ENCODE results near the gene GNS.
"Not testable (repeated sequence)": the region's sequence is repeated elsewhere in the genome, so short reads cannot be mapped to it uniquely, and the experiment has no call there.

Gene GNS

DNA sequence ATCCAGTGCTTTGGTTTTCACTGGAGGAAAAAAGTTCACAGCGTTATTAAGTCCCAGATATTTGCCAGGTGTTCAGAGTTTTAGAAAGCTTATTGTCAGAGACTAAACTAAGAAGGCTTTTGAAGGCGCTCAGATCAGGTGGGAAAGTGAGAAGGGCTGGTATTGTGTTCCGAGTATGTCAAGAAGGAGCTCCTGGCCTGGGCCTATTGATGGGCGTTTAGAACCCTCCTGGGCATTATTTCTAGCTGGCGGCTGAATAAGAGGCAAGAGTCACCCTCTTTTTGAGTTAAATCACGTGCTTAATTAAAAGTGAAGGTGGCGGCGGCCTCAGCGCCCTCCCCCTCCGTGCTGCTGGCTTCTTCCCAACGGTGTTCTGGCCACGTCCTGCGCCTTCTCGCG lies 20.9 kb upstream of the GNS start:
- in situ Hi-C loops (cut with MboI; ENCODE audit: low sequenced_read_pairs) = no loop called here

DNA sequence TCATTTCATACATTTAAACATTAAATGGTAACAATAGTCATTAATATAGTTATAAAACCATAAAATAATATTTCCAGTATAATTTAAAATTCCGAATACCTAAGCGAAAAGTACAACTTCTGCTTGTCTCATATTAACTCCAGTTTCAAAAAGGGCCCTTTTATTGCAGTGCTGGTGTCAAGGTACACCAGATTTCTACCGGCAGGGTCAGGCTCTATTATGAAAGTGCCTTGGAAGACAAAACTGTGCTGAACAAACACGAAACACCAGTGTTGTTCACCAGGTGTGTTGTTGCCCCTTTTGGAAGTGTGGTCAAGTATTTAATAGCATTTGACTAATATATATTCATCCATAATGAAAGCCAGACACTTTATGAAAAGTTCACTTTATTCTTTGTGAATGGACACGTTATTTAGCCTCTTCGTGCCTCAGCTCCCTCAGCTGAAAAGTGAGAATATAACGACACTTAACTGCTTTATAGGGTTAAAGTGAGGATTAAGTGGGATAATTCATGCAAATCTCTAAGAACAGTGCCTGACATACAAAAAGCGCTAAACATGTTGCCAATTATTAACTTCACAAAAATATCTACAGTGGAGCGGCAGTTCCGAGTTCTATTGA lies 20.3 kb upstream of the GNS start:
- in situ Hi-C loops (cut with MboI; ENCODE audit: low sequenced_read_pairs) = no loop called here

DNA sequence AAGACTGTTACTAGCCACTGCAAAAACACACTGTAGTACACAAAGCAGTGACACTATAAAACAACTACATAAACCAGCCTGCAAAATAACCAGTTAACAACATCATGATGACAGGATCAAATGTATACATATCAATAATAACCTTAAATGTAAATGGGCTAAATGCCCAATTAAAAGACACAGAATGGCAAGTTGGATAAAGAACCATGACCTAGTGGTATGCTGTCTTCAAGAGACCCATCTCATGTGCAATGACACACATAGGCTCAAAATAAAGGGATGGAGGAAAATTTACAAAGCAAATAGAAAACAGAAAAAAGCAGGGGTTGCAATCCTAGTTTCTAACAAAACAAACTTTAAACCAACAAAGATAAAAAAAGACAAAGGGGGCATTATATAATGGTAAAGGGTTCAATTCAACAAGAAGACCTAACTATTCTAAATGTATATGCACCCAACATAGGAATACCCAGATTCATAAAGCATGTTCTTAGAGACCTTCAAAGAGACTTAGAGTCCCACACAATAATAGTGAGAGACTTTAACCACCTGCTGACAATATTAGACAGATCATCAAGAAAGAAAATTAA lies 16.0 kb upstream of the GNS start:
- in situ Hi-C loops (cut with MboI; ENCODE audit: low sequenced_read_pairs) = not testable (repeated sequence)

DNA sequence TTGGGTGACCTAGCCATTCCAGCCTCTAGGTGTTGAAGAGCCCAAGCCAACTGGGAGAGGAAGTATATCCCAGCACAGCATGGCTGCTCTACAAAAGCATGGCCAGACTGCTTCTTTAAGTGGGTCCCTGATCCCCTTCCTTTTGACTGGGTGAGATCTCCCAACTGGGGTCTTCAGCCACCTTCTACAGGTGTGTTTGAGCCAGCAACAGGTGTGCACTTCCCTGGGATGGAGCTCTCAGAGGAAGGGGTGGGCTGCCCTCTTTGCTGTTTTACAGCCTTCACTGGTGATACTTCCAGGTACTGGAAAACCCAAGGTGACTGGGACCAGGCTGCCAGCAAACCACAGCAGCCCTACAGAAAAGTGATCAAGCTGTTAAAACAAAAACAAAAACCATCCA lies 14.2 kb upstream of the GNS start:
- in situ Hi-C loops (cut with MboI; ENCODE audit: low sequenced_read_pairs) = no loop called here

DNA sequence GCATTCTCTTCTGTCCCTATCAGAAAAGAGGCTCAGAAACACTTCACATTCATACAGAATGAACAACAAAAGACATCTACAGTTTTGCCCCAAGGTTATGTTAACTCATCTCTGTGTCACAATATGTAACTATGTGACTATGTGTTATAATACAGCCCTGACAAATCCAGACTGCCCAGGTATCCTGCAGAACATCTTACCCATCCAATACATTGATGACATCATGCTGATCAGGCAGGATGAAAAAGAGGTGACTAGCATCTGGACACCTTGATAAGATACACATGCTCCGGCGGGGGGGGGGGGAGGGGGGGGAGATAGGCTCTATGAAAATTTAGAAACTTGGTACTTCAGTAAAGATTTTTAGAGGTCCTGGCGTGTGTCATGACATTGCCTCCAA lies 8.3 kb upstream of the GNS start:
- in situ Hi-C loops (cut with MboI; ENCODE audit: low sequenced_read_pairs) = no loop called here

DNA sequence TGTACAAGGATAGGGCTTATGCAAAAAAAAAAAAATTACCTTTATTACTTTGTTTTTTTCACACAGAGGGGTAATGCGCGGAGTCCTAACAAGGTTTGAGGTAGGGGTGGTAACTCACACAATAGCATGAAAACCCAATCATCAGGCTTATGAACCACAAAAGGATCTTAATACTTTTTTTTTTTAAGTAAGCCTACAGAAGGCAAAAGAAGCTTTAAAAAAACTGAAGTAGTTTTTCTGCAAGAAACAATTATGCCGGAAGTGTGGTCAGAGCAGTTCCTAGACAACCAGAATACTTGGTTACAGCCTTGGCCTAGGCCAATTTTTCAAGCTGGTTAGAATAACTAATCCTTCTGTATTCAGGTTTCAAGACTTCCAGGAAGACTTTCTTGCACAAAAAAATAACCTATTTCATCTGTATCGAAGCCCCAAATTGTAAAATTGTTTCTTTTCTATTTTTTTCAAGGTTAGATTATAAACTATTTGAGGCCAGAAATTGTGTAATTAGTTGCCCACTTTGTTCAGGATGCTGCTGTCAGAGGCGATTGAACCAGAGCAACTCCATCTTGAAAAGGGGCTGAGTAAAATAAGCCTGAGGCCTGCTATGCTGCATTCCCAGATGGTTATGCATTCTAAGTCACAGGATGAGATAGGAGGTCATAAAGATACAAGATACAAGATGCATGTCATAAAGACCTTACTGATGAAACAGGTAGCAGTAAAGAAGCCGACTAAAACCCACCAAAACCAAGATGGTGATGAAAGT lies 1.8 kb upstream of the GNS start:
- in situ Hi-C loops (cut with MboI; ENCODE audit: low sequenced_read_pairs) = no loop called here

DNA sequence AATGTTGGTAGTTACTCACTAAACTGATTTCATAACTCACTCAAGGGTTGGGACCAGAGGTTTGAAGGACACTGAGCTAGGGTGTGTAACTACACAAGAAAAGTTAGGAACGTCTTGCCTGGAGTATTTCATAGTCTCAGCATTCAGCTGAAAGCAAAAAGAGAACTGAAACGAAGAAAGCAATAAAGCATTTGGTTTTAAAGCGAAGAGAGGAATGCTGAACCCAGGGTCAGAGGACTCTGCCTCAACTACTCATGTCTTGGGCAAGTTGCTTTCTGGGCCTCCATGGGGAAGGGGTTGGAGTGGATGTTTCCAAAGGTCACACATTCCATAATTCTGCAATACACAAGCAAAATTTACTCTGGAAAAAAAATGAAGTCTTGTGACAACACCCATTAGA lies 1.4 kb downstream of the GNS start:
- in situ Hi-C loops (cut with MboI; ENCODE audit: low sequenced_read_pairs) = no loop called here

DNA sequence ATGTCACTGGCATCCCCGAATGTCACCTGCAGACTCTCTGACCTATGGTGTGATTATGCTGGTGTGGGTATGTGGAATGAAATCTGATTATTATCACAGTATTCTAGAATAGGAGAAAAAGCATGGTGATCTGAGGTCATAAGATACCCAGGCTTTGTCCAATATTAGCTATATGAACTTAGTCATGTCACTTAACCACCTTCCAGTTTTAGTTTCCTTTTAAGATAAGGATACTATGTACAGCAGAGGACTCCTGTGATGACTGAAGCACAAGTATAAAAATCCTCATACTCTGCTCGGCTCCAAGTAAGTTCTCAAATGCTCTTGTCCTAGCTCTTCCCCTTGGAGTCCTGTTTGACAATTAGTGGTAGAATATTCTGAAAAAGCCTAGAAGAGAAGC lies 2.8 kb downstream of the GNS start:
- in situ Hi-C loops (cut with MboI; ENCODE audit: low sequenced_read_pairs) = no loop called here

DNA sequence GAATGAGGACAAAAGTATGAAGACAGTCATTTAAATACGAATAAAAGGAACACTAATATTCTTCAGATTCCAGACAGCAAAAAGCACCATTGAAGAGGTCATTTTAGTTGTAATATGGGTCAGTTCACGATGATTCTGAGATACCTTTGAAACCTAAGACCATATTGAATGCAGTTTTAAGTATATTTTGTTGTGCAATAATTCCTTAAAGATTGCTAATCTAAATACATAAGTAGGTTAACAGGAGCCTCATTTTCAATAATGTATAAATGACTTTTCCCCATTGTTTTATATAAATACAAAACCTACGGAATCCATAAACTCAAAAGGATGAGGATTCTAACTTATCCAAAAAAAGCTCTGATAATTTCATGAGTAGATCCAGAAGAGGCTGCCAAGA lies 5.8 kb downstream of the GNS start:
- in situ Hi-C loops (cut with MboI; ENCODE audit: low sequenced_read_pairs) = no loop called here

DNA sequence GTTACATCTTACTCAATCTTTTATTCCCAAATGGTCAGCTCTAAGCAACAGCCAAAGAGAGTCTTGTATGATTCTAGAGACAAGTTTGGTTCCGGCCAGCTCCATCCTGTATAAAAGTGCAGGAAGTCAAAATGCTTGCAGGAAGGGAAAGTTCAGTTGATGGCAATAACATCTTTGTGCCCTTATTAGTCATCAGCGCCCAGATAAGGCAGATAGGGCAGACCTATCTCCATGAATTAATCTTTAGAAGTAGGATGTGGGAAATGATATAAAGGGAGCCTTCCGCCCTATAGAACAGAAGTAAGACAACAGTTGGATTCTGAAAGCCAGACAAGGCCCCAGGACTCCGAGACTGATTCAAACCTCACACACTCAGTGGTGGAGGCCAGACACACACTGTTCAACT lies 6.4 kb downstream of the GNS start:
- in situ Hi-C loops (cut with MboI; ENCODE audit: low sequenced_read_pairs) = no loop called here

DNA sequence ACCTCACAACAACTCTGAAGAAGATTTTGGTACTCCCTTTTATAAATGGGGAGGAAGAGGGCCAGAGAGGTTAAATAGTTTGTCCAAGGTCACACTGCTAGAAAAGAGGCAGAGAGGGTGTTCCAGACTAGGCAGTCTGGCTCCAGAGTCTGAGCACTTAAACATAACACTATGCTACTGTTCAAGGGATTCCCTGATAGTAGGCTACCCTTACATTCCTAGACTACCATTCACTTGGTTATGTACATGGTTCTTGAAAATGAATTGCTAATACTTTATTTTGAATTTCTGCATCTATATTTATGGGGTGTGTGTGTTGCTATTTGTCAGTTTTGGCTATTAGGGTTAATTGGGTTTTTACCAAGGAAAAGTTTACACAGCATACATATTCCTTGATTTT lies 7.2 kb downstream of the GNS start:
- in situ Hi-C loops (cut with MboI; ENCODE audit: low sequenced_read_pairs) = no loop called here

DNA sequence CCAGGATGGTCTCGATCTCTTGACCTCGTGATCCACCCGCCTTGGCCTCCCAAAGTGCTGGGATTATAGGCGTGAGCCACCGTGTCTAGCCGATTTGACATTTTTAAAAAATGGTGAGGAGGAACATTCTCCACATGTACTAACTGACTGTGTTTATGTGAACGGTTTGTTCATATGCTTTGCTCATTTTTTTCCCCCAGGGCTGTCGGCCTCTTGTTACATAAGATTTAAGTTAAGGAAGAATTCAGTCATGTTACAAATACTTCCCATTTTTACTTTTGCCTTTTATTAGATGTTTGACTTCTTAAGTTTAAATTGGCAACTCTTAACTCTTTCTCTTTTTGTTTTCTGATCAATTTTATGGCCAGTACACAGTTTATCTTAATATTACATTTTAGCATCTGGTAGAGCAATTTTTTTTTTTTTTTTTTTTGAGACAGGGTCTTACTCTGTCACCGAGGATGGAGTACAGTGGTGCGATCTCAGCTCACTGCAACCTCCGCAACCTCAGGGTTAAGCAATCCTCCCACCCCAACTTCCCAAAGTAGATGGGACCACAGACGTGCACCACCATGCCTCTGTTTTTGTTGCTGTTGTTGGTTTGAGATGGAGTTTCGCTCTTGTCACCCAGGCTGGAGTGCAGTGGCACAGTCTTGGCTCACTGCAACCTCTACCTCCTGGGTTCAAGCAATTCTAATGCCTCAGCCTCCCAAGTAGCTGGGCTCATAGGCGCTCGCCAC lies 9.6 kb downstream of the GNS start:
- in situ Hi-C loops (cut with MboI; ENCODE audit: low sequenced_read_pairs) = no loop called here

DNA sequence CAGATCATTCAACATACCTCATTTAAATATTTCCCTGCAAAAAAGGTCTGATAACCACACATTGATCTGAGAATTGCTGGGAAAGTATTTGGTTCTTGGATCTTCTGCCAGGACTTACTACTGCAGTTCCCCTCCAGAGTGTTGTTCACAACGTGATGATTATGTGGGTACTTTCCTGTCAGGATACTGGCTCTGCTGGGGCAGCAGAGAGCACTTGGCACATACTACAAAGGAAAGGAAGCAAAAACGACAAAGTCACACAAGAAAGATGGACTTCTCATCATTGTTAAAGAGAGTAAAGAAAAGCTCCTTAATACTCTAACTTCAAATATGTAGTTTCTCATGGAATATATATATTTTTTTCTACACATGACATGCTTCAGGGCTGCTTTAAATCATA lies 11.5 kb downstream of the GNS start:
- in situ Hi-C loops (cut with MboI; ENCODE audit: low sequenced_read_pairs) = no loop called here

DNA sequence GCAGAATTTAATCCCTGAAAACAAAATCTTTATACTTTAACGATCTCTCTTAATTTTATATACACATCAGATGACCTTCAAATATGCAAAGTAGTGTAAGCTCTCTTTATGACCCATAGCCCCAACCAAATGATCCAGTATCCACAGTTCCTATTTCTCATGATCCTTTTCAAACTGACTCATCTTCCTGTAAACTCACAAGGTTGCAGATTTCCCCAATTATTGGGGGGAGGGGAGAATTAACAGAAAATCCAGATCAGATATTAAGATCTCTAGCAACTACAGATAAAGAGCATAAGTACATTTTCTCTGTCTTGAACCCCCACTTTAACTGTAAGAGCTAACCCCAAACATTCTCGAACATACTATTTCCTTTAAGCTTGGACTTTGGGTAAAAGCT lies 12.5 kb downstream of the GNS start:
- in situ Hi-C loops (cut with MboI; ENCODE audit: low sequenced_read_pairs) = no loop called here

DNA sequence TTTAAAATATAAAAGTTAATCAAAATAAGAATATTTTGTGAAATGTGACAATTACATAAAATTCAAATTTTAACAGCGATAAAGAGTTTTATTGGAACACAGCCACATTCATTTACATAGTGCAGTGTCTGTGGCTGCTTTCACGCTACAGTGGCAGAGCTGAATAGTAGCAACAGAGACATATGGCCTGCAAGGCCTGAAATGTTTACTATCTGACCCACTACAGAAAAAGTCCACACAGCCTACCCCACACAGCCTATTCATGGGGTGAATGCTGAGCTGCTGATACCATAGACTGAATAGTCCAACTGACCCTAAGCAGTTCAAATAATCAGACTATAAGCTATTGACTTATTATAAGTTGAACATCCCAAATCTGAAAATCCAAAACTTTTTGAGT lies 13.2 kb downstream of the GNS start:
- in situ Hi-C loops (cut with MboI; ENCODE audit: low sequenced_read_pairs) = no loop called here

DNA sequence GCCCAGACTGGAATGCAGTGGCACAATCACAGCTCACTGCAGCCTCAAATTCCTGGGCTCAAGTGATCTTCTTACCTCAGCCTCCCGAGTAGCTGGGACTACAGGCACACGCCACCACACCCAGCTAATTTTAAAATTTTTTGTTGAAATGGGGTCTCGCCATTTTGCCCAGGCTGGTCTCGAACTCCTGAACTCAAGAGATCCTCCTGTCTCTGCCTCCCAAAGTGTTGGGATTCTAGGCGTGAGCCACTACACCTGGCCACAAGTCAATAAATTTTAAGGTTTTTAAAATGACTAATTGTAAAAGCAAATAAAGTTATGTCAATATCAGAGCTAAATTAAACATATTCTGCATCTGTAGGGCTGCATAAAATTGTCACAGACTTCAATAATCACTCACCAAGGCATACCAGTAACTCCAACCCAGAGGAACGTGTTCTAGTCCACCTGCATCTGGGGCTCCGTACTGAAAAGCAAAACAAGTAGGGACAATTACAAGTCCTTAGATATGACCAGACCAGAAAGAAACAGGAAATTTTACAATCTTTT lies 13.9 kb downstream of the GNS start:
- in situ Hi-C loops (cut with MboI; ENCODE audit: low sequenced_read_pairs) = no loop called here

DNA sequence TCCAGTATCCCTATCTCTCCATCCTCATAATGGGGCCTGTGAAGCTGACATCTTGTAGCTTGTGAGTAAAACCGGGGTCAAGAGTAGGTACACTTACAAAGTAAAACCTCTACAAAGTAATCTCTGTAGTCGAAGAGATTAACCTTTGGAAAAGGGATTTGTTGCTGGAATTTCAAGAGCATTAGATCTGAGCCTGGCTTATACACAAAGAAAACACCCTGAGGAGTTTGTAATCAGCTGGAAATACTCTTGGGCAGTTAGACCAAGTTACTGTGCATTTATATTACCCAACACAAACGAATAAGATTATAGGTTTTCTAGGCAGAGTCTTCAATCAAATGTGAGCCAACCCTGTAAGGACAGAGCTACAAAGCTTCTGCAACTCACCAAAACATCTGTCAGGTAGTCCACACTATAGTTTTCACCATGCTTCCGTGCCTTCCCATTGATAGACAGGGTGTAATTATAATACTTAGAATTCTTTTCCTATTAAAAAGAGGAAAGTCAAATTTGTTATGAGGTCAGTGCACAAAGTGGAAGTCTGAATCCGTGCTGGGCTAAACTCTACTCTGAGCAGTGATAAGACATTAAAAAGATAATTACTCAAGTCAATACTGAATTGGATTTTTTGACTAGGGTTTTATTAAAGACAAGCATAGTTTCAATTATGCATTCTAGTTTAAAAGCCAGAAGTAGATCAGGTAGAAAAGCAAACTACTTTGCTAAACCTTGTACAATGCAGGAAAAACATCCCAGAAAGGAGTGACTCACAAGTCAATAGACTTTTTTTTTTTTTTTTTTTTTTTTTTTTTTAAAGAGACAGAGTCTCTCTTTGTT lies 14.6 kb downstream of the GNS start:
- in situ Hi-C loops (cut with MboI; ENCODE audit: low sequenced_read_pairs) = no loop called here

DNA sequence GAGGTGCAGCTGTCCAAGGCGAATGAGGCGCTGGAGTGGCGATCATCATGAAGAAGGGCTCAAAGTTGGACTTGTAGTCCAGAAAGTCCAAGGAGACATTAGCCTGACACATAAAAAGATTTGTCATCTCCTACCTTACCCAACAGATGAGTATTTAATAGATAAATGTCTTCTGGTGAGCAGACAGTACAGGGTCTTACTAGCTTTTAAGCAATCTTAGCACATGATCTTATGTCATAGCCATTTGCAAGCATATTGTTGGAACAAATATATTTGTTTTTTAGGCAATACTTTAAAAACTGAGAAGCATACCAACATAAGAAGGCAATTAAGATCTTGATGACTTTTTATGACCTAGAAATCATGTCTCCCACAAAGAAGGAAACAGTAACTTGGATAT lies 16.0 kb downstream of the GNS start:
- in situ Hi-C loops (cut with MboI; ENCODE audit: low sequenced_read_pairs) = no loop called here

DNA sequence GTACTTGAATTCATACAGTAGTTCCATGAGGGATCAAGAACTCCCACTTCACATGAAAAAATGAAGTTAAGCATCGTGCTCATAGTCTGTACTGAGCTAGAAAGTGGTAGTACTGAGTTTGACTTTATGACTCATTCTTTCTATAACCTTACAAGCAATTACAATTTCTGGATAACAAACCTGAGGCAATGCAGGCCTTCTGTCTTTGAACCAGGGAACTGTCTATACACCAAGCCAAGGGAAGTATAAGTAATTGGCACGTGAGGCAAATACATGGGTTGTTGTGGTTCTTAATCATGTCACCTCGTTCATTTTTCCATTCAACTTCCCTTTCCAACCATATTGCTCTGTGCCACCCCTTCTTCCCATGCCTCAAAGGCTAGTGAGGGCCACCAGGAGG lies 16.8 kb downstream of the GNS start:
- in situ Hi-C loops (cut with MboI; ENCODE audit: low sequenced_read_pairs) = no loop called here

DNA sequence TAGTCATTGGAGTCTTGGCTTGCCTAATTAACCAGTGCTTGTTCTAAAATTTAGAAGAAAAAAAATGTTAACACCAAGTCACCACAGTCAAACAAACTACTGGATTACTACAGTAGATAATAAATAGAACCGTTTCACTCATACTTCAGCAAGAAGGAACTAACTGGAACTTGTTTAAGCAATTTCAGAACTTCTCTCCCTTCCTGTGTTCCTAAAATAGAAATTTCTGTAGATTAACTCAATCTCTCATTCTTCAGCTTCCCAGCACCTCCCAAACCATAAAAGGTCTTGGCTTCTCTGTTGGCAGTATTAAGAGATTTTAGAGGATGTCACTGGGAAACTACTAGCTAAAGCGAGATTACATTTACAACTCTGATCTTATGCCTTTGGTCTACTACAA lies 18.6 kb downstream of the GNS start:
- in situ Hi-C loops (cut with MboI; ENCODE audit: low sequenced_read_pairs) = no loop called here

DNA sequence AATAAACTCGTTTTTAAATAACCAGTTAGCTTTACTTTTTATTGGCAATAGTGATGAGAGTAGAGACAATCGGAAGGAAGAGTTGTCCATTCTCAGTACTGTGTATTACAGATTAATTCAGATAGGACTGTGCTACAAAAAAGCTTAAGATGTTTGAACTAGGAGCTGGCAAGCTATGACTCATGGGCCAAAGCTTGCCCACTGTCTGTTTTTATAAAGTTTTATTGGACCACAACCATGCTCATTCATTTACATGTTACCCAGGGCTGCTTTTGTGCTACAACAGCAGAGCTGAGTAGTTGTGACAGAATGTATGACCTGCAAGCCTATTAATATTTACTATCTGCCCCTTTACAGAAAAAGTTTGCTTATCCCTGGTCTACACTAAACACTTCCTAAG lies 19.4 kb downstream of the GNS start:
- in situ Hi-C loops (cut with MboI; ENCODE audit: low sequenced_read_pairs) = no loop called here
